Prostate gland (tissue), 2 donors: ENCODE measurements around the gene MTARC1.

ENCODE experiments used
- CTCF ChIP-seq, 4 experiments: fragments of 200-600 bp in 2 of 4; fragments of 450-650 bp in 2 of 4; sonication (generic) in 2 of 4; IDR thresholded peaks; 1 replicate in 3 of 4; 2 replicates in 1 of 4; pipeline ENCODE4 v1.5.1; 2016 to 2019; ENCODE audit warnings: antibody characterized with exemption in 4 of 4, mild to moderate bottlenecking in 2 of 4, moderate library complexity in 2 of 4
- POLR2A ChIP-seq: fragments of 450-650 bp; IDR thresholded peaks from one replicate; pipeline ENCODE4 v1.6.1; 2016; ENCODE audit warnings: antibody characterized with exemption, mild to moderate bottlenecking
- POLR2AphosphoS5 ChIP-seq: sonication (generic); formaldehyde crosslinking; IDR thresholded peaks from one replicate; pipeline ENCODE4 v1.6.1; 2017; ENCODE audit warnings: antibody characterized with exemption

DNA sequence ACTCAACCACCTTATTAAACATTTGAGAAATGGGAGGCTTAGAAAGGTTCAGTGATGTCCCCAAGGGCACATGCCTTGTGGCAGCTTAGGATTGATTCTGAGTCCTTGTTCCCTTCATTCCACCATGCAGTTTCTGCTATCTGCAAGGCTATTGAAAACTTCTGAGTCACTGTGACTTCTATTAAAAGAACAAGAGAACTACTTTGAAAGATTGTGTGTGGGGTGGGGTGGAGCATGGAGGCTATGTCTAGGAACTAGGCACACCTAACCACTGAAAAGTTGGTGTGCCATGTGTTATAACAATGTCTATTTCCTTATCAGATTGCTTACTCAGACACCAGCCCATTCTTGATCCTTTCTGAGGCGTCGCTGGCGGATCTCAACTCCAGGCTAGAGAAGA lies 10.8 kb downstream of the MTARC1 start:
- TF ChIP-seq POLR2AphosphoS5, result no peak
- TF ChIP-seq CTCF (IDR thresholded peaks at IDR 0.05), result no peak
- no peak for TF ChIP-seq POLR2A
